AG04449 (cell line): ENCODE measurements around the gene CCDC154.

Experiments used
- CTCF ChIA-PET: fragments of 350-600 bp; formaldehyde crosslinking; extraction: SDS; loops from one replicate; lab custom pipeline; 2021; ENCODE audit warnings: antibody characterized with exemption; lab: Yijun Ruan, JAX
- POLR2A ChIA-PET: fragments of 400-600, 350-600 bp; formaldehyde crosslinking; extraction: SDS; loops from one replicate; lab custom pipeline; 2020; ENCODE audit warnings: antibody characterized with exemption, inconsistent platforms; lab: Yijun Ruan, JAX
- DNase-seq: peaks from one replicate; pipeline ENCODE4 v3.0.0-alpha.2; 2010; ENCODE audit warnings: low read depth, low spot score
- H3K4me3 ChIP-seq: 2 replicates; pipeline ENCODE4 v1.5.1; 2011; ENCODE audit warnings: low read depth, mild to moderate bottlenecking, control low read depth, low read length
- TF ChIP-seq, protein P1 (sequence below): IDR thresholded peaks from one replicate; pipeline ENCODE4 v1.5.1; 2011; ENCODE audit warnings: mild to moderate bottlenecking, moderate library complexity, low read length, control low read depth, inconsistent platforms; ENCODE audit not compliant: insufficient read depth; ENCODE audit errors: missing control alignments

The CCDC154 gene

DNA sequence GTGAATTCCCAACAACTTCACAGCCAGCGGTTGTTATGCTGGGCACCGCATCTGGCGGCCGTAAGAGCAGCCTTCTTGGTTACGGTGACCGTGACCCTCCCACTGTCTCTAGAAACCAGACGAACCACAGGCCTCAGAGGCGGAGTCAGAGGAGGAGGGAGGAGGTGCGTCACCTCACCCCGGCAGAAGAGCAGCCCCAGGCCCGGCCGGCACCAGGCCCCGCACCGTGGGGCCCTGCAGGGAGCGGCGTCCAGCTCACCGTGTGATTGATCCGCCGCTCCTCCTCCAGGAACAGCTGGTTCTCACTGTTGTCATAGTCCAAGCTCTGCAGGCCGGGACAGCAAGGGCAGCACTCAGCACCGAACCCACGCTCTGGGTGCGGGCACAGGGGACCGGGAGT is 16.8 kb upstream of the CCDC154 start:
- TF ChIP-seq, protein P1, sequence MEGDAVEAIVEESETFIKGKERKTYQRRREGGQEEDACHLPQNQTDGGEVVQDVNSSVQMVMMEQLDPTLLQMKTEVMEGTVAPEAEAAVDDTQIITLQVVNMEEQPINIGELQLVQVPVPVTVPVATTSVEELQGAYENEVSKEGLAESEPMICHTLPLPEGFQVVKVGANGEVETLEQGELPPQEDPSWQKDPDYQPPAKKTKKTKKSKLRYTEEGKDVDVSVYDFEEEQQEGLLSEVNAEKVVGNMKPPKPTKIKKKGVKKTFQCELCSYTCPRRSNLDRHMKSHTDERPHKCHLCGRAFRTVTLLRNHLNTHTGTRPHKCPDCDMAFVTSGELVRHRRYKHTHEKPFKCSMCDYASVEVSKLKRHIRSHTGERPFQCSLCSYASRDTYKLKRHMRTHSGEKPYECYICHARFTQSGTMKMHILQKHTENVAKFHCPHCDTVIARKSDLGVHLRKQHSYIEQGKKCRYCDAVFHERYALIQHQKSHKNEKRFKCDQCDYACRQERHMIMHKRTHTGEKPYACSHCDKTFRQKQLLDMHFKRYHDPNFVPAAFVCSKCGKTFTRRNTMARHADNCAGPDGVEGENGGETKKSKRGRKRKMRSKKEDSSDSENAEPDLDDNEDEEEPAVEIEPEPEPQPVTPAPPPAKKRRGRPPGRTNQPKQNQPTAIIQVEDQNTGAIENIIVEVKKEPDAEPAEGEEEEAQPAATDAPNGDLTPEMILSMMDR = no peak
- CTCF ChIA-PET = no interaction called here
- no peak overlapping the region for H3K4me3 ChIP-seq
- no peak for DNase-seq
- POLR2A ChIA-PET = no interaction called here

DNA sequence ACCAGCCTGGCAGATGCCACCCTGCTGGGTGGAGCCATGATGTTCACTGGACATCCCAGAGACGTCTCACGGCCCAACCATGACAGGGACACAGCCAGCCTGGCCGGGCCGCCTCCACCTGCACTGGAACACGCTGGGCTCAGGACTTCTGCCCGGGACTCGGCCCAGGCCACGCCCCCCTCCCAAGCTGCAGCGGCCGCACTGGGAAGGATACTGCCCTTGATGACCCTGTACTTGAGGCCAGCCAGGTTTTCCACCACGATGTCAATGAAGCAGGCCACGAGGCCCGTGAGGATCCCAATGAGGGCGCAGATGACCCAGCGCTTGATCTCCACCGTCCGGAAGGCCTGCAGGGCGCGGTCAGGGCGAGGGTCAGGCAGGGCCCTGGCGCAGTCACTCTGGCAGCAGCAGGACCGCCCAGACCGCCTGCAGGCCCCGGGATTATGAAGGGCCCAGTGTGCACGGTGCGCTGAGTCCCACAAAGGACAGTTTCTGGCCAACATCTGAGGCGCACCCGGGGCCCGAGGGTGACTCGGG is 16.3 kb upstream of the CCDC154 start:
- POLR2A ChIA-PET = no interaction called here
- TF ChIP-seq, protein P1 = no peak
- CTCF ChIA-PET = no interaction called here
- no peak overlapping the region for H3K4me3 ChIP-seq
- DNase-seq = no peak

DNA sequence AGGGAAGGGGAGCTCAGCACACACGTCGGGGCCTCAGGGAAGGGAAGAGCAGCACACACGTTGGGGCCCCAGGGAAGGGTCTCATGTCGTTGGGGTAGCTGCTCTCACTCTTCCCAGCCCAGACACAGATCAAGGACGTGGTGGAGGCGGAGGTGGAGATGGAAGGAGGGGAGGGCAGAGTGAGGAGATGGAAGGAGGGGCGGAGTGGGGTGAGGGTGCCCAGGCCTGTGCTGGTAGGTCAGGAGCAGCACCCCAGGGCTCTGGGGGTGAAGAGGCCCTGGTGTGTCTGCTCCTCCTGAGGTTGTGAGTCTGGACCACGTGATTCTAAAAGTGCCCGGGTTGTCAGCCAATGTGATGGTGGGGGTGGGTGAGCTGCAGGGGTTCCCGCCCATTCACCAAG is 15.6 kb upstream of the CCDC154 start:
- no peak overlapping the region for H3K4me3 ChIP-seq
- POLR2A ChIA-PET = interaction anchor here (1.0 kb wide), 1 partner anchor 13 kb away, joined by 3 read pairs; no protein-coding TSS in a partner anchor
- TF ChIP-seq, protein P1 = no peak
- CTCF ChIA-PET = no interaction called here
- no peak for DNase-seq

GRCh38 chr16:1458977-1459341 is 14.6 kb upstream of the CCDC154 start:
- DNase-seq = no peak
- ChIA-PET CTCF (no interaction called here), POLR2A (interaction anchor here (1.0 kb wide), 1 partner anchor 12 kb away, joined by 3 read pairs; no protein-coding TSS in a partner anchor)
- no peak overlapping the region for H3K4me3 ChIP-seq
- TF ChIP-seq, protein P1 = no peak

- ChIA-PET CTCF (no interaction called here), POLR2A (interaction anchor here (1.0 kb wide), 1 partner anchor 12 kb away, joined by 3 read pairs; no protein-coding TSS in a partner anchor)
- TF ChIP-seq, protein P1 = no peak
- no peak overlapping the region for H3K4me3 ChIP-seq
- no peak for DNase-seq
Observed at GRCh38 chr16:1458336-1458976, 14.1 kb upstream of the CCDC154 start.

- CTCF ChIA-PET = no interaction called here
- POLR2A ChIA-PET = no interaction called here
- TF ChIP-seq, protein P1 = no peak
- H3K4me3 ChIP-seq = no peak overlapping the region
- DNase-seq = no peak
Observed at GRCh38 chr16:1457489-1458245, 13.3 kb upstream of the CCDC154 start.
